Muscle of arm (tissue), 12 donors: ENCODE data around the gene KCNN4. TPM values are rescaled to one million over a fixed set of nuclear protein-coding genes. Genes with fewer than 3 reads are reported as not detected.
A peak's percentile ranks its signal among the peaks of the same experiment; 100 is the strongest.
"Not testable (repeated sequence)": the region's sequence is repeated elsewhere in the genome, so short reads cannot be mapped to it uniquely, and the experiment has no call there.

Source experiments
- DNase-seq: peaks from one replicate; pipeline ENCODE4 v3.0.0-alpha.2; 2013
- polyA plus RNA-seq, 12 donors: library from polyadenylated mRNA; unstranded; fragments of 120-200 nt; gene quantifications; one replicate each; pipeline ENCODE4 v1.2.1, GENCODE V29; 2013; ENCODE audit not compliant: insufficient read length in 12 of 12

KCNN4 gene
- polyA plus RNA-seq, 12 donors, result 0.29 to 2.0 (median 0.64) TPM; not detected in 2

DNA sequence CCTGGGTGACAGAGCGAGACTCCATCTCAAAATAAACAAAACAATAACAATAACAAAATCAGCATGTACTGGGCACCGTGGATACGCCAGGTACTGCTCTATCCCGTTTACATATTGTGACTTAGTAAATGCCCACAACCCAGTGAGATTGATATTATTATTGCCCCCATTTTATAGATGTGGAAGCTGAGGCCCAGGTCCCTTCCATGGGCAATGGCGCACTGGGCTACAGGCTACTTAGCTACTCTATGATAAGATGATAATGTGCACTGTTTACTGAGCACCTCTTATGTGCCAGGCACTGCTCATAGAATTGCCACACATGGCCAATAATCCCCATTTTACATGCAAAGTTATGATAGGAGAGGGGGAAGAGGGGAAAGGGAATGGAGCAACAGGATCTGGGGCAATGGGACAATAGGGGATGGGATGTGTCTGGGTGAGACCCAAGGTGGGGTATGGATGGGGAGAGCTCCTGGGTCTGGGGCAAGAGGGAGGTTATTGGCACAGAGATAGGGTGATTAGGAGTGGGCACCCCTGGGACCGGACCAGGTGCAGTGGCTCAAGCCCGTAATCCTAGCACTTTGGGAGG, 5.4 kb downstream of the KCNN4 start:
- no peak for DNase-seq

DNA sequence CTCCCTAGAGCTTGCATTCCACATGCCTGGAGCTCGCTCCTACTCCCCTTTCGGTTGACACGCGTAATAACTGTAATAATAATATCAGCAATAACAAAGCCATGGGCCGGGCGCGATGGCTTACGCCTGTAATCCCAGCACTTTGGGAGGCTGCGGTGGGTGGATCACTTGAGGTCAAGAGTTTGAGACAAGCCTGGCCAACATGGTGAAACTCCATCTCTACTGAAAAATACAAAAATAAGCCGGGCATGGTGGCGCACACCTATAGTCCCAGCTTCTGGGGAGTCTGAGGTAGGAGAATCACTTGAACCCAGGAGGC, 5.9 kb downstream of the KCNN4 start:
- DNase-seq, result not testable (repeated sequence)

DNA sequence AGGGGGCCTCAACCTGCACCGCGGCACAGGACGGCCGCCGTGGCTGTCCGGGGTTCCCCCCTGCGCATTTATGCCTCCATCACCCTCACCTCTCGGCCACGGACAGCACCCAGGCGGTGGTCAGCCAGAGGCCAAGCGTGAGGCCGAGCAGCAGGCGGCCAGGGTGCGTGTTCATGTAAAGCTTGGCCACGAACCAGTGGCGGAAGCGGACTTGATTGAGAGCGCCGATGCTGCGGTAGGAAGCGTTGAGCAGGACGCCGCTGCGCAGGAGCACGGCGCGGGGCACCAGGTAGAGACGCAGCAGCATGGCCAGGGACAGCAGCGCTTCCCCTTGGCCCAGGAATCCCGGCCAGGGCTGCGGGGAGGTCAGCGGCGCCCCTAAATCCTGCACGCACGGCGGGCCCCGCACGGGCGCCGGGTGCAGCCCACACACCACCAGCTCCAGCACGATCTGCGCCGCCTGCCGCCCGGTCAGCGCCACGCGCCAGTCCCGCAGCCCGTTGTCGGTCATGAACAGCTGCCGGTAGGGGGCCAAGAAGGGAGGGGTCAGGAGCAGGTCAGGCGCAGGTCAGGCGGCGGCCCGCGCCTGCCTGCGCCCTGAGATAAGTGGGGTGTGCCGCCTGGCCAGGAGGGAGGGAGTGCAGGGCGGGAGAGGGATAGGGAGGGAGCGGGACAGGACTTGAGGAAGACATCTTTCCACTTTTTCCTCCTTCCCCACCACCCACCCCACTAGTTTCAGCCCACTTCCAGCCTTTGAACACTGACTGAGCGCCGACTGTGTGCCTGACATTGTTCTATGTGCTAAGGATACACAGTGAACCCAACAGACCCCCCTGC, 6.5 kb downstream of the KCNN4 start:
- DNase-seq, result peak; percentile 62

DNA sequence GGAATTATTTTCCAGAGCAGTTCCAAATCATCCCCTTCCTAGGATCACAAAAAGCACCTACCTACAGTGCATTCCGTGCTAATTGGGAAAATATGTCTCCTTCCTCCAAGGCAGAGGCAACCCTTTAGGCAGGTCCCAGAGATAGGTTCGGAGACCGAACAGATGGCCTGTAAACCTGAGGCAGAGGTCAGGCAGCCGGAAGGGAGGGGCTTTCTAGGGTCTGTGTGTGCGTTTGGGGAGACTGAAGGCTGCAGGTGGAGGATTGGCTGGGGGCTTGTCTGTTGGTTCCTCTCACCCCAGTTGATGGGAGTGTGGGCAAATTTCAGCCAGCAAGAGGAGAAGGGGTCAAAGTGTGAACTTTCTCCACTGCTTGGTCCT, 7.1 kb downstream of the KCNN4 start:
- DNase-seq, result no peak

DNA sequence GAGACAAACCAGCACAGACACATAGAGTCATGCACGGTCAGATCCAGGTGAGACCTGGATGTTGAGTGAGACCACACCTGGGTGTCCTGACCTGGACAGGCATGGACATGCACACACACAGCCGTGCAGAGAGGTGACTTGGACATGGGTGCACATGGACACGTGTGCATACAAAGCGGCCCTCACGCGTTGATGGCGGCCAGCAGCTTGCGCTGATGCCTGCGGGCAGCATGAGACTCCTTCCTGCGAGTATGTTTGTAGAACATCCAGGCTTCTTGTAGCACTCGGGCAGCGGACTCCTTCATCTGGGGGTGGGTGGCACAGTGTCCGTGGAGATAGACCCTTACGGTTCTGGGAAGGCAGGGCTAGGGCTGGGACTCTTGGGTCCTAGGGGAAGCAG, 11.5 kb downstream of the KCNN4 start:
- no peak for DNase-seq

DNA sequence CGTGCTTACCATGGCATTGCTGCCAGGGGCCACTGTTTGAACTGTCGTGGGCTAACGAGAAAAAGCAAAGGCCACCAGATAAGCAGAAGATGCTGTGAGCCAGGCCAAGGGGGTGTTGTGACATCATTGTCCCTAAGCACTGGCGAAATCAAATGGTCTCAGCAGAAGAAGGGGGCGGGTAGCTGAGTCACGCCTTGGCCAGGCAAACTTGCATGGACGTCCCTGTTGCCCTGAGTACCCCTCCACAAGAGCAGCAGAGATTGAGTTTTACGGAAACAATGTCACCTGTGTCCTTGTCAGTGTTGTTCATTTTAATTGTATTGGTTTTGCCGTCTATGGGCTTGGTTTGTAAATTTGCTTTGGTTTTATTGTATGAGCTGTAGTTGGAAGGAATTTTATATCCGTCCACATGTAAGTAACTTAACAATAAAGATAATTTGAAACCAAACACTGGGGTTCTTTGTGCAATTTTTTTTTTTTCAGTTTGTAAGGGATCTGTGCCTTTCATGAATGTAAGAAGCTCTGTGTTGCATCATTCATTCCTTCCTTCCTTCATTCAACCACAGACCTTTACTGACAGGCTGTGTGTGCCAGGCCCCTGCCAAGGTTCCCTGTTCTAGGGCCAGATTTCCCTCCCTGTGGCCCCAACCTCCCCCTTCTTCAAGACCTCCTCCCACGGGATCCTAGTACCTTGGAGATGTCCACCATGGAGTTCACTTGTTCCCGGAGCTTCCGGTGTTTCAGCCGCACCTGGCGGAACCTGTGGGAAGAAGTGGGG, 12.3 kb downstream of the KCNN4 start:
- no peak for DNase-seq

DNA sequence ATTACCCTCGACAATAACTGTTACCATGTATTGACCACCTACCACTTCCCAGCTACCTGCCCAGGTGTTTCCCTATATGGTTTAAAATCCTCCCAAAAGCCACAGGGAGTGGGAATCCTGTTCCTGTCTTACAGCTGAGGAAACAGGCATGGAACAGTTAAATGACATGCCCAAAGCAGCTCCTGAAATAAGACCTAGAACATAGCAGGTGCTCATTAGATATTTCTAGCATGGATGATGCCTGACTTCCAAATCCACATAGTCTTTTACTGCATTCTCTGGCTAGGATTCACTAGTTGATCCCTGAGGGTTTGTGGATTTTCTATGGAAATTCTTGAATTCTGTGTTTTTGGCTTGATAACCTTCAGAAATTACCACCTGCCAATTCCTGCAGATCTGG, 13.0 kb downstream of the KCNN4 start:
- DNase-seq, result no peak

DNA sequence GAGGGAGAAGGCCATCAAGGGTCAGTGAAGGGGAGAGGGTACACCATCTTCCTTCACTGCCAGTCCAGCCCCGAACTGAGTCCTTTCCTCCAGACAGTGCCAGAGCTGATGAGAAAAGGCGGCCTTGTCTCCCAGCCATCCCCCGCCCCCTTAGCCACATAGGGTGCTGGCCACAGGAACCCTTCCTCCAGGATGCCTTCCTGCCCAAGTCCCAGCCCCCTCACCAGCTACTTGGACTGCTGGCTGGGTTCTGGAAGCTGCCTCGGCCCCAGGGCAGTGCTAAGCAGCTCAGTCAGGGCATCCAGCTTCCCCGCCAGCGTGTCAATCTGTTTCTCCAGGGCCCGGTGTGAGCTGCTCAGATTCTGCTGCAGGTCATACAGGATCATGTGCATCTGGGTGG, 13.5 kb downstream of the KCNN4 start:
- no peak for DNase-seq

DNA sequence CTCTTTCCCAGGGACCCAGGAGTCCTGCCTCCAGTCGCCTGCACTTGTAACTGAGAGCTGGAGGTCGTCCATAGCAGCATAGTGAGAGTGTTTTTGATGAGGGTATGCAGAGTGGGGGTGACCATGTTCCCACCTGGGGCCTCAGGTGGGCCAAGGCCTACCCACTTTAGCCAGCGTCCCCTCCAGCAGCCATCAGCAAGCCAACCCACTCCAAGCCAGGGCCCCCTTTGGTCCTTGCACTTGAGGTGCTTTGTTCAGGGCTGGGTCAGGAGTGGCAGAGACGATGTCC, 14.1 kb downstream of the KCNN4 start:
- no peak for DNase-seq

DNA sequence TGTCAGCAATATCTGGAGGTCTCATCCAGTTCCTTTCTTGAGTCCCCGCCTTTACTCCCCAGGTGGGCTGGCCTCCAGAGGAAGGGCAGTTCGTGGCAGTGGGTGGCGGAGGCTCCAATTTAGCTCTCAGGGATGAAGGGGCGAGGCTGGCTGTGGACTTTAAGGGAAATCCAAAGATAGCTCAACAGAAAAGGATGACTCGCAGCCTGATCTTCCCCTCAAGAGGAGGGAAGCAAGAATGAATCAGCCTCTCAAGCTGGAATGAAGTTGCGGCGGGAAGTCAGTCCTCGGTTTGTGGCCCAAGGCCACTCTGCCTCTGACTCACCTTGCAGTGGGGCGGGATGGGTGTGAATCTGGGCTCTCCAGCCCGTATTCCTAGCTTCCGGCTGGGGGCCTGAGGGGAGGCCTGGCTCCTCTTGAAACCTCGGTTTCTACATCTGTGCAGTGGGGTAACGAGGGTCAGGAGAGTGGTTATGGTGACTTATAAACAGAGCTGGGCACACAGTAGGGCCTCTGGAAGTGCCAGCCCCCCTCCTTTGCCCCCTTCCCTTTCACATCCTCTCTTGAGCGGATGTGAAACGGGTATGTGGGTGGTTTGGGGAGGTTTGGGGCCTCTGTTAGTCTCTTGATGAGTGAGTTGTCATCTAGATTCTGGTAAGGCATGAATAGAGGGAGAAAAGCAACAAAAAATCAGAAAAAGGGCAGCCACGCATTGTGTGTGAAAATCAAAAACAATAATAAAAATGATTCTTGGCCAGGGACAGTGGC, 15.5 kb downstream of the KCNN4 start:
- DNase-seq, result no peak

DNA sequence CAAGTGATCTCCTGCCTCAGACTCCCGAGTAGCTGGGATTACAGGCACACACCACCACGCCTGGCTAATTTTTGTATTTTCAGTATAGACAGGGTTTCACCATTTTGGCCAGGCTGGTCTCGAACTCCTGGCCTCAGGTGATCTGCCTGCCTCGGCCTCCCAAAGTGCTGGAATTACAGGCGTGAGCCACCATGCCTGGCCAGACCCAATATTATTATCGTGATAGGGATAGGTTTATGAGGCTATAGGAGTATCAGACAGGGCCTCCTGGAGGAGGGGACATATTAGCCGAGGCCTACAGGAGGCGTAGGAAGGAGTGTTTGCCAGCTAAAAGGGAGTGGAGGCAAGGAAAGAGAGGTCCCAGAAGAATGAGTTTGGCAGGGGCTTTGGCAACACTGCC, 16.1 kb downstream of the KCNN4 start:
- peak; percentile 69 for DNase-seq

DNA sequence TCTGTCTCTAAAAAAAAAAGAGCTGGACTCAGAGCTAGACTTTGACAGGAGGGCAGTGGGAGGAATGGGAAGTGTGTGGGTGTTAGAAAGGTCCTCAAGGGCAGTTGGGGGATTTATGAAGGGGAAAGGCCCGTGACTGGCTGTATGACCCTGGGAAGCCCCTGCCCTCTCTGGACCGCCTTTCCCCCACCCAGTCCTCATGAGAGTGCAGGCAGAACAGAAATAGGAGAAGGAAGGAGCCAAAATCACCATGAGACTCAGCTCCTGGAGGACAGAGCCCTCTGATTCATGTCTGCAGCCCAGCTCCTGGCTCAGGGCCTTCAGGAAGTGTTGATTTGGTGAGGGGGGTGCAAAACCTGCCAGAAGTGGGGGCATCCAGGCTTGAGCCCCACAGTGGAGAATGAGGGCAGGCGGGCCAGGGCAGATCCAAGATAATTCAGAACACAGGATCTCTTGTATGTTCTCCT, 17.3 kb downstream of the KCNN4 start:
- no peak for DNase-seq

DNA sequence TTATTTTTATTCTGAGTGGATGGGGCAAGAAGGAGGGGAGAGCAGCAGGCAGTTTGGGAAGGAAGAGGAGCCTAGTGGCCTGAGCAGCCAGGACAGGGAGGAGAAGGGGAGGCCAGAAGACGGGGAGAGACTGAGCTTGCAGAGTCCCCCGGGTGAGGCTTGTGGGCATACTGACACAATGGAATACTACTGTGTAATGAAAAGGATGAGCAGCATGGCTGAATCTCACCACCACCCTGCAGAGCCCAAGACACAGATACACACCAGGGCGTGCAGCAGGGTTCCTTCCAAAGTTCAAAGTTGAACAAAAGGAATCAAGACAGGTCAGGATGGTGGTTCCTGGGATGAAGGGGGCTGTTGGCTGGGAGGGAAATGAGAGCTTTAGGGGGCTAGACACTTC, 18.0 kb downstream of the KCNN4 start:
- DNase-seq, result no peak

DNA sequence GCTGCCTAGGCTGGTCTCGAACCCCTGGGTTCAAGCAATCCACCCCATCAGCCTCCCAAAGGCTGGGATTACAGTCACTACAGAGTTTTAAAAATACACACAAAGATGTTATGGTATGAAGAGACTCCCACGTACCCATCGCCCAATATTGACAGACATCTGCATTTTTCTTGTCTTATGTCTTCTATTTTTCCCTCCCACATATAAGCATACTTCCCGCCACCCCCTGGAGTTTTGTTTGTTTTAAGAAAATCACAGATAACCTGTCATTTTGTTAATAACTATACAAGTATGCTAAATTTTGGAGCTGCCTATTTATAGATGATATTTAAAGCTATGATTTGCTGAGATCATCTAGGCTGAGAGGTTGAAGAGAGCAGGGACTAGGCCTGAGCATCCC, 19.8 kb downstream of the KCNN4 start:
- DNase-seq, result no peak

DNA sequence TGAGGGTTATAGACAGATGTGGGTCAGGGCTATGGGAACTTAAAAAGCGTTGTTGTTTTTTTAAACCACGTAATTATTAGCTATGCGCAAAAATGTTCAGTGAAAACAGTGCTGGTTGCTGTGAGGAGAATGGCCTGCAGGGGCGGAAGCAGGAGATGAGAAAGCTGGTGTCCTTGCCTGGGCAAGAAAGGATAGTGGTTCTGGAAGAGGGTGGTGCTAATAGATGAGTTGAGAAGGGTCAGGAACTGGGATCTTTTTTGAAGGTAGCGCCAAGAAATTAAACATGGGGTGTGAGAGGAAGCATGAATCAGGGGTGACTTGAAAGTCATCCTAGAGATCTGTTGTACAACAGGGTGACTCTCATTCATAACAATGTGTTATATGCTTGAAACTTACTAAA, 21.3 kb downstream of the KCNN4 start:
- no peak for DNase-seq

DNA sequence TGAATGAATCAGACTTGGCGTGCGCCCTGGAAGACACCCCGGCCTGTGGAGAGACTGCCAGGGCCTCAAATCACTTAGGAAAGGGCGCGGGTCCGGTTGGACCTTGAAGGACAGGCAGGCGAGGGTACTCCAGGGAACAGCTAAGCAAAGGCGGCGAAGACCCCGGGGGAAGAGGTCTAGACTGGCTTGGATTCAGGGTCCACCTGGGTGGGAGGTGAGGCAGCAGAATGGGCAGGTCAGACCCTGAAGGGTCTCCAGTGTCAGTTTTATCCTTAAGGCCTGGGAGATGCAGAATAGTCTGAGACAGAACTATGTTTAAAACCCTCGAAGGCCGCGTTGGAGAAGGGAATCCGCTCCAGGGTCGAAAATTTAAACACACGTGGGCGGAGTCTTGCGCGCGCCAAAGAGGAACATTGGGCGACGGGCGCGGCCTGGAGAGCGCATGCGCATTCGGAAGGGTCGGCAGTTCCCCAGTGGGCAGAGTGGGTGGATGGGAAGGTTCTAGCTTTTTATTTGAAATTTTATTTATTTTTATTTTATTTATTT, 25.4 kb downstream of the KCNN4 start:
- peak; percentile 85 for DNase-seq

DNA sequence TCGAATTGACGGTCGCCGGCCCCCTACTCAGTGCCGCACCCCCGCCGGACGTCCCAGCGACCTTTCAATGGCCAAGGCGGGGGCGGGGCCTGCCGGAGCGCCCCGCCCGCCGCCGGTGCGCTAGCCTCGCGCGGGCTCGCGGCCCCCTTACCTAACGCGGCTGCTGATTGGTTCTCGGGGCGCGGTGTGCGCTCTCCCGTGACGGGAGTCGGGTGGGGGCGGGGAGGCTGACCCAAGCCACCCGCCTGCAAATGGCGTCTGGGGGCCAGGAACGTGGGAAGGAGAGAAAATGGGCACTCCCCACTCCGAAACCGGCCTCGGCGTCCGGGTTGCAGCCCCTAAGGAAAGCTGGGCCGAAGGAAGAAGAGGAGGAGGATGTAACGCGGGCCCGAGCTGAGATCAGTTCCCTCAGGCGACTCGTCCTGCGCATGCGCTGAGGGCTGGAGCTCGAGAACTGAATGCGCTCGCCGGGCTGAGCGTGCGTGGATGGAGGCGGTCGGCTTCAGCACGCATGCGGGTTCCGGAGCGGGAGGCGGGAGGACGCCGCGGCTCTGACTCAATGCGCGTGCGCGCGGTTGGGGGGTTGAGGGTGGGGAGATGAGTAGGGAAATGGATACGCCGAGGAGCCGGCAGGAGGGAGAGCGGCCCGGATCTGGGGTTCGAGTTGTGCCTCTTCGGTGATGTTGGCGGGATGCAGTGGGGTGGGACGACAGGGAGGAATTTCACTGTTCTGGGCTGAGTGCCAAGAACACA, 26.1 kb downstream of the KCNN4 start, which contains the start of gene SMG9:
SMG9 (minus strand) TSS at position 460 of the 753 bp plus-strand sequence. CDS start 4,221 bp downstream, outside the sequence.
- peak; percentile 99 for DNase-seq

DNA sequence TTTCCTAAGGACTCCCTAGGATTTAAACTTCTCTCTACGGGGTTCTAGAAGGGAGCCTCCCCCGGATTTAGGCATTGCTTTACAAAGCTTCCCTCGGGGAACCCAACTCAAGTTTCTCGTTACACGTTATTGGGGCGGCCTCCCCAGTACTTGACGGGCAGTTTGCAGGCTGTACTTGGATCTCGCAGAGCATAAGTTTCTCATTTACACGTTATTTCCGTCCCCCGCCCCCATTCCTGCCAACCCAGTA, 26.6 kb downstream of the KCNN4 start:
- no peak for DNase-seq

DNA sequence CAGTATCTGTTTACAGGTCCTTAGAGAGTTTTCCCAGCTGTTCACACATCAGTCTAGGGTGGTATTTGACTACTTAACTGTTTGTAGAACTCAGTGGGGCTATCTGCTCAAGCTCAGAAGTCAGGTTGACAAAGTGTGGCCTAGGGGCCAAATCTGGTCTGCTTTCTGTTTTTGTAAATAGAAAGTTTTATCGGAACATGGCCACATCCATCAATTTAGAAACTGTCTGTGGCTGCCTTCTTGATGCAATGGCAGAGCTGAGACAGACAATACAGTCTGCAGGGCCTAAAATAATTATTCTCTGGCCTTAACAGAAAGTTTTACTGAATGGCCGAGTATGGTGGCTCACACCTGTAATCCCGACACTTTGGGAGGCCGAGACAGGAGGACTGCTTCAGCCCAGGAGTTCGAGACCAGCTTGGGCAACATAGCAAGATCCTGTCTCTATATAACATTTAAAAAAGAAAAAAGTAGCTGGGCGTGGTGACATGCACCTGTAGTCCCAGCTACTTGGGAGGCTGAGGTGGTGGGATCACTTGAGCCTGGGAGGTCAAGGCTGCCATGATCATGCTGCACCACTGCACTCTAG, 28.4 kb downstream of the KCNN4 start:
- no peak for DNase-seq

DNA sequence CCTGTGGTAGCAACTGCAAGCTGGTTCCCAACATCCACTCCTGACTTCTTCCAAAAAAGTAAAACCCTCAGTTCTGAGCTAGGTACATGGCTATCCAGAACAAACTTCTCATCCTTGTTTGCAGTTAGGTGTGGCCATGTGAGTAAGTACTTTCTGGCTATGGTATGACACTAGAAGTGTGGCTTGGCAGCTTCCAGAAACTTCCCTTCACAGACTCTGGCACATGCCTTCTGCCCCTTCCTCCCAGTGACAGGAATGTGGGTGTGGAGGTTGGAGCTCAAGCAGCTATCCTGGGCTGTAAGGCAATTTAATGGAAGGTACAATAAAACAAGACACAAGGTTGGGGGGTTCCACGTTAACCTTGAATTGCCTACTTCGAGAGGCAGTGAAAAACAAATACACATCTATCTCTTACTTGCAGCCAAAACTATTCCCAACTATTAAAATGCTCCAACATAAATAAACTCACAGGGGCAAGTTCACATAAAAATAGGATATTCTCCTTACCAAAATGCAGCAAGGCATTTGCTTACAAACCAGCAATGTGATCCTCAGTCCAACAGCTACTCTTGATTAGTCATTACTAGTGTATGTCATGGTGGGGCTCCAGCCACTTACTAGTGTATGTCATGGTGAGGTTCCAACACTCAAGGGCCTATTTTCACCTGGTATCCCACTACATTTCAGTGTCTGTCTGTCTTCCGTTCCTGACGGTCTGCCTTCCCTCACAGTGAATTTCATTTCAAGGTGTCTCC, 29.1 kb downstream of the KCNN4 start:
- no peak for DNase-seq
